ENCODE results near the gene FOXM1. TPM values are rescaled to one million over a fixed set of nuclear protein-coding genes. Genes with fewer than 3 reads are reported as not detected.
A peak's percentile ranks its signal among the peaks of the same experiment; 100 is the strongest.

The FOXM1 gene
- under 1 TPM in 1 of 2 donors, not detected in 1; 0.52 TPM for total RNA-seq

GRCh38 chr12:2877047-2877952 lies at the start of gene FOXM1, which contains the start of gene RHNO1:
TSS of gene FOXM1 (minus strand) at chr12:2877174. CDS start at chr12:2874478, 2,696 bp downstream.
TSS of gene RHNO1 (plus strand) at chr12:2877223. CDS start at chr12:2885367, 8,144 bp downstream.
- intact Hi-C loops (cut with DNase I): no loop called here
- H3K4me1 ChIP-seq: peaks cover 14% of the 10 kb centered on the region
- H3K27ac ChIP-seq: peak within 1 kb of the TSS; percentile 87 to 91 (median 88)
- no peaks in the 10 kb centered on the region for H3K27me3 ChIP-seq
- H3K4me3 ChIP-seq: peak within 1 kb of the TSS; percentile 77 to 90
- 1 to 3% methylated on average over 18 to 61 of the region's 70 CpGs for WGBS, 2 donors
- TF ChIP-seq CTCF (IDR thresholded peaks at IDR 0.05) (peak in 3 of 7 experiments; percentile 1 to 30 (median 28)), POLR2A (IDR thresholded peaks at IDR 0.05) (peak; percentile 20 to 67 (median 63))
- H3K9me3 ChIP-seq: no peaks in the 10 kb centered on the region
- no peaks in the 10 kb centered on the region for H3K36me3 ChIP-seq (replicated peaks in 1 of 2; ENCODE audit: insufficient read depth in 1 of 2, low read depth in 2 of 2)
- ATAC-seq (peak; percentile 95), DNase-seq (peak; percentile 90 to 96 (median 92))

GRCh38 chr12:2925322-2925995 lies 48.5 kb upstream of the FOXM1 start:
- TF ChIP-seq POLR2A (IDR thresholded peaks at IDR 0.05) (no peak), CTCF (IDR thresholded peaks at IDR 0.05) (no peak)
- DNase-seq: no peak
- Histone ChIP-seq H3K4me3 (no peak overlapping the region), H3K9me3 (no peaks in the 10 kb centered on the region), H3K27ac (no peak overlapping the region), H3K27me3 (no peaks in the 10 kb centered on the region), H3K36me3 (replicated peaks in 1 of 2; ENCODE audit: insufficient read depth in 1 of 2, low read depth in 2 of 2) (peaks cover 0 to 4% of the 10 kb centered on the region in 2 donors), H3K4me1 (no peaks in the 10 kb centered on the region)
- 84 to 90% methylated on average over 6 of the region's 6 CpGs for WGBS, 2 donors
- intact Hi-C loops (cut with DNase I): no loop called here
- ATAC-seq: no peak

GRCh38 chr12:2924019-2924418 lies 47.0 kb upstream of the FOXM1 start:
- intact Hi-C loops (cut with DNase I): no loop called here
- H3K4me3 ChIP-seq: no peak overlapping the region
- H3K9me3 ChIP-seq: no peaks in the 10 kb centered on the region
- H3K36me3 ChIP-seq (replicated peaks in 1 of 2; ENCODE audit: insufficient read depth in 1 of 2, low read depth in 2 of 2): peaks cover 0 to 4% of the 10 kb centered on the region in 2 donors
- TF ChIP-seq CTCF (IDR thresholded peaks at IDR 0.05) (no peak), POLR2A (IDR thresholded peaks at IDR 0.05) (no peak)
- H3K27ac ChIP-seq: no peak overlapping the region
- no peak for ATAC-seq
- H3K27me3 ChIP-seq: no peaks in the 10 kb centered on the region
- H3K4me1 ChIP-seq: no peaks in the 10 kb centered on the region
- WGBS, 2 donors: 77 to 79% methylated on average over 3 of the region's 3 CpGs
- DNase-seq: no peak

GRCh38 chr12:2923057-2923456 lies 46.1 kb upstream of the FOXM1 start:
- WGBS, 2 donors: 94 to 95% methylated on average over 9 of the region's 9 CpGs
- intact Hi-C loops (cut with DNase I): no loop called here
- Histone ChIP-seq H3K27me3 (no peaks in the 10 kb centered on the region), H3K36me3 (replicated peaks in 1 of 2; ENCODE audit: insufficient read depth in 1 of 2, low read depth in 2 of 2) (peaks cover 0 to 4% of the 10 kb centered on the region in 2 donors), H3K4me1 (no peaks in the 10 kb centered on the region), H3K4me3 (no peak overlapping the region), H3K9me3 (no peaks in the 10 kb centered on the region), H3K27ac (no peak overlapping the region)
- no peak for DNase-seq
- ATAC-seq: no peak
- no peak for TF ChIP-seq POLR2A (IDR thresholded peaks at IDR 0.05)

- 92 to 100% methylated on average over 2 of the region's 2 CpGs for WGBS, 2 donors
- H3K4me1 ChIP-seq: no peaks in the 10 kb centered on the region
- TF ChIP-seq CTCF (IDR thresholded peaks at IDR 0.05) (no peak), POLR2A (IDR thresholded peaks at IDR 0.05) (no peak)
- no peak overlapping the region for H3K27ac ChIP-seq
- intact Hi-C loops (cut with DNase I): no loop called here
- H3K27me3 ChIP-seq: no peaks in the 10 kb centered on the region
- ATAC-seq: no peak
- no peak overlapping the region for H3K4me3 ChIP-seq
- DNase-seq: no peak
- no peaks in the 10 kb centered on the region for H3K9me3 ChIP-seq
- H3K36me3 ChIP-seq (replicated peaks in 1 of 2; ENCODE audit: insufficient read depth in 1 of 2, low read depth in 2 of 2): peaks cover 0 to 4% of the 10 kb centered on the region in 2 donors
These were observed 45.4 kb upstream of the FOXM1 start for GRCh38 chr12:2922329-2922728.
